Trophoblast cell (in vitro differentiated cells and primary cell): ENCODE results near the gene PDE11A.

ENCODE experiments used
- DNase-seq, 2 donors: peaks; one replicate each; pipeline ENCODE4 v3.0.0-alpha.2; 2016
- H2AFZ ChIP-seq: 2 replicates; pipeline ENCODE4 v1.6.1; 2013; ENCODE audit warnings: low read length, moderate library complexity, mild to moderate bottlenecking; ENCODE audit not compliant: insufficient read depth, poor library complexity
- H2AK5ac ChIP-seq: 2 replicates; pipeline ENCODE4 v1.6.1; 2013; ENCODE audit warnings: mild to moderate bottlenecking, low read length
- H2BK120ac ChIP-seq: 2 replicates; pipeline ENCODE4 v1.6.1; 2013; ENCODE audit warnings: low read length, mild to moderate bottlenecking, moderate library complexity; ENCODE audit not compliant: insufficient read depth, poor library complexity
- H2BK12ac ChIP-seq: 2 replicates; pipeline ENCODE4 v1.6.1; 2013; ENCODE audit warnings: mild to moderate bottlenecking, low read length, moderate library complexity
- H2BK5ac ChIP-seq: 2 replicates; pipeline ENCODE4 v1.6.1; 2013; ENCODE audit warnings: low read length, low read depth, moderate library complexity, mild to moderate bottlenecking; ENCODE audit not compliant: poor library complexity
- H3K14ac ChIP-seq: 2 replicates; pipeline ENCODE4 v1.6.1; 2013; ENCODE audit warnings: mild to moderate bottlenecking, low read length
- H3K18ac ChIP-seq: 2 replicates; pipeline ENCODE4 v1.6.1; 2013; ENCODE audit warnings: mild to moderate bottlenecking, low read length
- H3K23ac ChIP-seq: 2 replicates; pipeline ENCODE4 v1.6.1; 2013; ENCODE audit warnings: low read length
- H3K27ac ChIP-seq: 2 replicates; pipeline ENCODE4 v1.5.1; 2013; ENCODE audit warnings: low read depth, mild to moderate bottlenecking, inconsistent platforms, low read length, moderate library complexity
- H3K27me3 ChIP-seq: 2 replicates; pipeline ENCODE4 v1.6.1; 2013; ENCODE audit warnings: inconsistent platforms, mild to moderate bottlenecking, low read length, moderate library complexity; ENCODE audit not compliant: insufficient read depth
- H3K36me3 ChIP-seq, 2 experiments: 1 replicate in 1 of 2; 2 replicates in 1 of 2; pipeline ENCODE4 v1.6.1; 2013; ENCODE audit warnings: low read length in 2 of 2, mild to moderate bottlenecking in 2 of 2, moderate library complexity in 1 of 2; ENCODE audit not compliant: insufficient read depth in 2 of 2, control insufficient read depth in 1 of 2
- H3K4ac ChIP-seq: 2 replicates; pipeline ENCODE4 v1.6.1; 2013; ENCODE audit warnings: low read depth, mild to moderate bottlenecking, low read length, moderate library complexity
- H3K4me1 ChIP-seq, 2 experiments: 1 replicate in 1 of 2; 2 replicates in 1 of 2; pipeline ENCODE4 v1.6.1; 2013; ENCODE audit warnings: low read length in 2 of 2, mild to moderate bottlenecking in 2 of 2, moderate library complexity in 1 of 2; ENCODE audit not compliant: insufficient read depth in 2 of 2, control insufficient read depth in 1 of 2
- H3K4me2 ChIP-seq: 2 replicates; pipeline ENCODE4 v1.6.1; 2013; ENCODE audit warnings: inconsistent platforms, mild to moderate bottlenecking, low read length, moderate library complexity
- H3K4me3 ChIP-seq: 2 replicates; pipeline ENCODE4 v1.5.1; 2013; ENCODE audit warnings: mild to moderate bottlenecking, low read depth, low read length, inconsistent platforms
- H3K79me1 ChIP-seq: one replicate; pipeline ENCODE4 v1.6.1; 2013; ENCODE audit warnings: low read length
- H3K79me2 ChIP-seq: 2 replicates; pipeline ENCODE4 v1.6.1; 2013; ENCODE audit warnings: low read length, mild to moderate bottlenecking; ENCODE audit not compliant: control insufficient read depth, insufficient read depth, poor library complexity
- H3K9ac ChIP-seq: 2 replicates; pipeline ENCODE4 v1.6.1; 2013; ENCODE audit warnings: mild to moderate bottlenecking, low read length
- H3K9me3 ChIP-seq: 2 replicates; pipeline ENCODE4 v1.6.1; 2013; ENCODE audit warnings: low read depth, mild to moderate bottlenecking, control low read depth, inconsistent platforms, low read length; ENCODE audit not compliant: insufficient read depth
- H4K12ac ChIP-seq: 2 replicates; pipeline ENCODE4 v1.6.1; 2013; ENCODE audit warnings: low read depth, mild to moderate bottlenecking, low read length, moderate library complexity
- H4K8ac ChIP-seq: 2 replicates; pipeline ENCODE4 v1.6.1; 2013; ENCODE audit warnings: low read depth, mild to moderate bottlenecking, low read length, moderate library complexity
- H4K91ac ChIP-seq: one replicate; pipeline ENCODE4 v1.6.1; 2013; ENCODE audit warnings: low read depth, mild to moderate bottlenecking, low read length, moderate library complexity
- WGBS: extraction: QIAGEN DNeasy Blood & Tissue Kit; methylation state at CpG from one replicate; pipeline ENCODE4 v1.1.7; 2013; ENCODE audit warnings: missing lambda C conversion rate; ENCODE audit not compliant: insufficient read length, insufficient coverage; ENCODE audit errors: extremely low coverage; 5-methylcytosine and 5-hydroxymethylcytosine counted together

PDE11A gene

GRCh38 chr2:177598326-177599138 is 474.0 kb downstream of the PDE11A start:
- no peak overlapping the region for H3K27ac ChIP-seq
- no peaks in the 10 kb centered on the region for H3K79me1 ChIP-seq
- WGBS, result no CpG with 5 or more reads among the region's 4 CpGs
- H2AFZ ChIP-seq, result no peak overlapping the region
- H2AK5ac ChIP-seq, result no peak overlapping the region
- H3K18ac ChIP-seq, result no peak overlapping the region
- no peak overlapping the region for H3K9ac ChIP-seq
- no peak overlapping the region for H3K4me3 ChIP-seq
- H3K36me3 ChIP-seq, result no peaks in the 10 kb centered on the region
- H3K27me3 ChIP-seq, result no peaks in the 10 kb centered on the region
- no peak overlapping the region for H2BK12ac ChIP-seq
- H3K79me2 ChIP-seq, result no peaks in the 10 kb centered on the region
- H4K12ac ChIP-seq, result no peak overlapping the region
- no peak overlapping the region for H4K8ac ChIP-seq
- no peak overlapping the region for H2BK120ac ChIP-seq
- H2BK5ac ChIP-seq, result no peak overlapping the region
- no peak overlapping the region for H3K4me2 ChIP-seq
- no peak overlapping the region for H4K91ac ChIP-seq
- no peak overlapping the region for H3K4ac ChIP-seq
- no peak for DNase-seq
- H3K14ac ChIP-seq, result no peak overlapping the region
- H3K4me1 ChIP-seq, result peaks cover 0 to 4% of the 10 kb centered on the region in 2 experiments
- H3K9me3 ChIP-seq, result no peaks in the 10 kb centered on the region
- no peak overlapping the region for H3K23ac ChIP-seq

- no peak overlapping the region for H3K4ac ChIP-seq
- no peak overlapping the region for H3K18ac ChIP-seq
- no peak overlapping the region for H3K4me3 ChIP-seq
- no peak overlapping the region for H4K12ac ChIP-seq
- no peaks in the 10 kb centered on the region for H3K79me1 ChIP-seq
- no peaks in the 10 kb centered on the region for H3K79me2 ChIP-seq
- H3K9ac ChIP-seq, result no peak overlapping the region
- H3K36me3 ChIP-seq, result no peaks in the 10 kb centered on the region
- no peak overlapping the region for H3K14ac ChIP-seq
- H2AFZ ChIP-seq, result no peak overlapping the region
- H2BK12ac ChIP-seq, result no peak overlapping the region
- no peak overlapping the region for H4K8ac ChIP-seq
- H3K4me1 ChIP-seq, result peaks cover 0 to 4% of the 10 kb centered on the region in 2 experiments
- H3K23ac ChIP-seq, result no peak overlapping the region
- no peak overlapping the region for H2AK5ac ChIP-seq
- WGBS, result no CpG with 5 or more reads among the region's 6 CpGs
- H4K91ac ChIP-seq, result no peak overlapping the region
- no peak overlapping the region for H3K4me2 ChIP-seq
- no peak overlapping the region for H2BK5ac ChIP-seq
- H3K9me3 ChIP-seq, result no peaks in the 10 kb centered on the region
- no peaks in the 10 kb centered on the region for H3K27me3 ChIP-seq
- H3K27ac ChIP-seq, result no peak overlapping the region
- H2BK120ac ChIP-seq, result no peak overlapping the region
- no peak for DNase-seq
These were observed 474.8 kb downstream of the PDE11A start for GRCh38 chr2:177597759-177598158.

DNA sequence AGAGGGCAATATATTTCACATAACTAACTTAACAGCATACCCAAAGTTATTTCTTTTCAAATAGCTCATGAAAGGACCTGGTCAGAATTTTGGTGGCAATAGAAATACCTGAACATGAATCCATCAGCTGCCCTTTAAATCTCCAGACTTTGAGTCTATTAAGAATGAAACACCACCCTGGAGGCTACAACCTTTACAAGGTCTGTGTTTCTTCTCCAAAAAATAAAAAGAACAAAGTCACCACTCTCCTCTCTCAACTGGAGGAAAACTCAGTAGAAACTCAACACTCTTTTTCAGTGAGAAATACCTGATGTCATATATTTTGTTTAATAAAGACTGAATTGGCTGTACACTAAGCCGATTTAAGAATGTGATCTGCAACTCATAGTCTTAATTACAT is 475.7 kb downstream of the PDE11A start:
- Histone ChIP-seq H3K4me3 (no peak overlapping the region), H3K9ac (no peak overlapping the region), H3K36me3 (no peaks in the 10 kb centered on the region), H3K23ac (no peak overlapping the region), H2BK5ac (no peak overlapping the region), H3K14ac (no peak overlapping the region), H4K91ac (no peak overlapping the region), H2BK120ac (no peak overlapping the region), H3K79me1 (no peaks in the 10 kb centered on the region), H3K18ac (no peak overlapping the region), H4K12ac (no peak overlapping the region), H3K27me3 (no peaks in the 10 kb centered on the region), H2AK5ac (no peak overlapping the region), H3K27ac (no peak overlapping the region), H3K4ac (no peak overlapping the region), H3K9me3 (no peaks in the 10 kb centered on the region), H2BK12ac (no peak overlapping the region), H3K4me2 (no peak overlapping the region), H4K8ac (no peak overlapping the region), H3K4me1 (peaks cover 0 to 4% of the 10 kb centered on the region in 2 experiments), H3K79me2 (no peaks in the 10 kb centered on the region), H2AFZ (no peak overlapping the region)
- WGBS, result no CpG with 5 or more reads among the region's 1 CpG
- no peak for DNase-seq

DNA sequence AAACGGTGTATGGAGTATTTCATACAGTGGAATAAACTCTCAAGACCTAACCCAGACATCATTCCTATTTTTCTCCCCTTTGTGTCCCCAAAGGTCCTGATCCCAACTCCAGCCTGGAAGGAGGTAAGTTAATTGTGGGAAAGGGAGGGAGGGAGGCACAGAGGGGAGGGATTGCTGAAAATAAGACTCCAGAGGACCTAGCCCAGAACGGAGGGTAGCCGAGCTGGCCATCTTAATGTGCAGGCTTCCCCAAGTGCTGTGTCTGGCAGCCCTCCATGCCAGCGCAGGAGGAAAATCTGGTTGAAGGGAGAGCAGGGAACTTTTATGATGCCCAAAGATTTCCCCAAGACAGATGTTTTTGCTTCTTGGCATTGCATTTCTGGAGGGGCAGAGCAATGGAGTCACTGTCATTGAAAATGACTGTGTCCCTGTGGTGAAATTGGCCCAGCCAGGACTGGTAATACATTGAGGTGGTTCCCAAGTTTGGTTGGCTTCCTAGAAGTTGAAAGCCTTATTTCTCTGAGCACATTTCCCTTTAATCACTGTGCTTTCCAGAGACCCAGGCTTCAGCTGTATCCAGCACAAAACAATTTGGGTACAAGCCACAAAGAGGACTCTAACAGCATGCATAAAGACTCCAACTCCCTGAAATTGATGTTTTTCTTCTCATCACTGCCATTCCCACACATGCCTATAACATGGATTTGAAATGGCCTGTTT is 477.3 kb downstream of the PDE11A start:
- Histone ChIP-seq H3K23ac (no peak overlapping the region), H3K27ac (no peak overlapping the region), H2BK12ac (no peak overlapping the region), H3K4me2 (no peak overlapping the region), H3K4ac (no peak overlapping the region), H4K8ac (no peak overlapping the region), H3K79me1 (no peaks in the 10 kb centered on the region), H4K91ac (no peak overlapping the region), H3K27me3 (no peaks in the 10 kb centered on the region), H2BK5ac (no peak overlapping the region), H3K9ac (no peak overlapping the region), H3K36me3 (no peaks in the 10 kb centered on the region), H3K14ac (no peak overlapping the region), H3K4me3 (no peak overlapping the region), H3K4me1 (peaks cover 0 to 4% of the 10 kb centered on the region in 2 experiments), H4K12ac (no peak overlapping the region), H3K79me2 (no peaks in the 10 kb centered on the region), H3K18ac (no peak overlapping the region), H2BK120ac (no peak overlapping the region), H2AK5ac (no peak overlapping the region), H2AFZ (no peak overlapping the region), H3K9me3 (no peaks in the 10 kb centered on the region)
- DNase-seq, result no peak
- WGBS, result no CpG with 5 or more reads among the region's 4 CpGs
